ENCODE results near the gene JTB. TPM values are rescaled to one million over a fixed set of nuclear protein-coding genes. Genes with fewer than 3 reads are reported as not detected.
"Not testable (repeated sequence)": the region's sequence is repeated elsewhere in the genome, so short reads cannot be mapped to it uniquely, and the experiment has no call there.

Gene JTB
- total RNA-seq, result 85.2 and 118 TPM in 2 replicates

- peak; percentile 85 to 86 for DNase-seq (ENCODE audit: low read depth in 2 of 2)
These were observed at the start of gene JTB for GRCh38 chr1:153977250-153978240. Gene JTB (minus strand): TSS chr1:153977674. CDS start chr1:153977252, 422 bp downstream.

- DNase-seq (ENCODE audit: low read depth in 2 of 2), result no peak
These were observed 42.5 kb upstream of the JTB start for GRCh38 chr1:154019940-154020339.

GRCh38 chr1:154019269-154019668 is 41.8 kb upstream of the JTB start:
- no peak for DNase-seq (ENCODE audit: low read depth in 2 of 2)

GRCh38 chr1:154014154-154014907 is 36.9 kb upstream of the JTB start:
- no peak for DNase-seq (ENCODE audit: low read depth in 2 of 2)

GRCh38 chr1:154012543-154012942 is 35.1 kb upstream of the JTB start:
- not testable (repeated sequence) for DNase-seq (ENCODE audit: low read depth in 2 of 2)

- no peak for DNase-seq (ENCODE audit: low read depth in 2 of 2)
These were observed 34.7 kb upstream of the JTB start for GRCh38 chr1:154012129-154012528.

- DNase-seq (ENCODE audit: low read depth in 2 of 2), result no peak
These were observed 28.7 kb upstream of the JTB start for GRCh38 chr1:154006136-154006535.

GRCh38 chr1:154000420-154000819 is 22.9 kb upstream of the JTB start:
- no peak for DNase-seq (ENCODE audit: low read depth in 2 of 2)

- not testable (repeated sequence) for DNase-seq (ENCODE audit: low read depth in 2 of 2)
These were observed 19.4 kb upstream of the JTB start for GRCh38 chr1:153996882-153997281.

GRCh38 chr1:153995640-153996039 is 18.2 kb upstream of the JTB start:
- DNase-seq (ENCODE audit: low read depth in 2 of 2), result no peak

GRCh38 chr1:153995202-153995601 is 17.7 kb upstream of the JTB start:
- DNase-seq (ENCODE audit: low read depth in 2 of 2), result no peak

- DNase-seq (ENCODE audit: low read depth in 2 of 2), result no peak
These were observed 14.3 kb upstream of the JTB start for GRCh38 chr1:153991806-153992205.

- peak; percentile 16 to 20 for DNase-seq (ENCODE audit: low read depth in 2 of 2)
These were observed 13.7 kb upstream of the JTB start for GRCh38 chr1:153991151-153991630.

- DNase-seq (ENCODE audit: low read depth in 2 of 2), result peak; percentile 98
These were observed 13.1 kb upstream of the JTB start, which contains the start of gene RPS27 for GRCh38 chr1:153990468-153991150. Gene RPS27 (plus strand): TSS chr1:153990762. CDS start chr1:153990797, 35 bp downstream.

- no peak for DNase-seq (ENCODE audit: low read depth in 2 of 2)
These were observed 10.1 kb upstream of the JTB start for GRCh38 chr1:153987621-153988020.

GRCh38 chr1:153985941-153986761 is 8.7 kb upstream of the JTB start, which contains the start of gene RAB13:
Gene RAB13 (minus strand): TSS chr1:153986339. CDS start chr1:153986236, 103 bp downstream.
- DNase-seq (ENCODE audit: low read depth in 2 of 2), result peak; percentile 77 to 84

- peak in 1 of 2 donors; percentile 74 for DNase-seq (ENCODE audit: low read depth in 2 of 2)
These were observed 8.0 kb upstream of the JTB start for GRCh38 chr1:153985341-153985912.

GRCh38 chr1:153984123-153984894 is 6.8 kb upstream of the JTB start:
- no peak for DNase-seq (ENCODE audit: low read depth in 2 of 2)

GRCh38 chr1:153981735-153982134 is 4.3 kb upstream of the JTB start:
- not testable (repeated sequence) for DNase-seq (ENCODE audit: low read depth in 2 of 2)

Measured in lung microvascular endothelial cell (primary cell).